ENCODE results near the gene NAA10.

Gene NAA10

GRCh38 chrX:153961292-153961691 lies 26.5 kb upstream of the NAA10 start:
- no peak overlapping the region for H3K27ac Mint-ChIP-seq (ENCODE audit: low read depth)
- no peaks in the 10 kb centered on the region for H3K9me3 Mint-ChIP-seq
- no peaks in the 10 kb centered on the region for H3K27me3 Mint-ChIP-seq
- DNase-seq (ENCODE audit: low spot score in 2 of 2) (no peak), ATAC-seq (replicated peaks; ENCODE audit: extremely low read depth, poor library complexity, severe bottlenecking) (no peak)
- H3K4me3 Mint-ChIP-seq, result no peak overlapping the region
- H3K4me1 Mint-ChIP-seq, result peaks cover 3% of the 10 kb centered on the region
- H3K36me3 Mint-ChIP-seq (ENCODE audit: insufficient read depth), result peaks cover 18% of the 10 kb centered on the region

DNA sequence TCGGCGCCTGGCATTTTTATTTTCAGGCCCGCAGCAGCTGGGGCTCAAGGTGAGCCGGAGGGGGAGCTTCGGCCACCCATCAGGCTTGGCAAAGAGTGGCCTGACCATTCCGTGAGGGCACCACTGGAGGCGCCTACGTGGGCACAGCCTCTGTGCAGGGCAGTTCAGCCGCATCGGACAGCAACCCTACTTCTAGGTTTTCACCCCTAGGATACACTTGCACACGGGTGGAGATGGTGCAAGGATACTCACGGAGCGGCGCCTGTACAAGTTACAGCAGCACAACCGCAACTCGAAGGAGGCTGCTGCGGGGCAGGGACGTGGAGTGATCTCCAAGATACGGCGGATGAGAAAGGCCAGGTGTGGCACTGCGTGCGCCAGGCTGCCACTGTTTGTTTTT lies 25.9 kb upstream of the NAA10 start:
- no peaks in the 10 kb centered on the region for H3K4me1 Mint-ChIP-seq
- no peak for ATAC-seq (replicated peaks; ENCODE audit: extremely low read depth, poor library complexity, severe bottlenecking)
- peaks cover 19% of the 10 kb centered on the region for H3K36me3 Mint-ChIP-seq (ENCODE audit: insufficient read depth)
- H3K27ac Mint-ChIP-seq (ENCODE audit: low read depth), result no peak overlapping the region
- no peaks in the 10 kb centered on the region for H3K27me3 Mint-ChIP-seq
- DNase-seq (ENCODE audit: low spot score in 2 of 2), result no peak
- H3K9me3 Mint-ChIP-seq, result no peaks in the 10 kb centered on the region
- no peak overlapping the region for H3K4me3 Mint-ChIP-seq

- H3K36me3 Mint-ChIP-seq (ENCODE audit: insufficient read depth), result peaks cover 22% of the 10 kb centered on the region
Measured at GRCh38 chrX:153960077-153960476, 25.2 kb upstream of the NAA10 start.

DNA sequence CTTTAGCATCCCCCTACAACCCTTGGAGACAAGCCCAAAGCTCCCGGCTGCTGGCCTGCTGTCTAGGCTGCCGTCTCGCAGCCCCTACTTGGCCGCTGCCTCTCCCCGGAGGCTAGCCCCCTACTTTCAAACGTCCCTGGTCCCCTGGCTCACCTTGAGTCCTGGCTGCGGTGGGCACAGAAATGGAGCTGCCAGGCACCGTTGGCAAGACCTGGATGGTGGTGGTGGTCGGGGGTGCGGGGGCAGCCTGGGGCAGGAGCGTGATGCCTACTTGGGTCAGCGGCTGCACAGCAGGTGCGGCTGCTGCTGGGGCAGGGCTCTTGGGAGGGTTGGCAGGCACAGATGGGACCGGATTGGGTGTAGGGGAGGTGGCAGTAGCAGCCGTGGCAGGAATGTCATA lies 24.8 kb upstream of the NAA10 start:
- DNase-seq (ENCODE audit: low spot score in 2 of 2), result no peak
- Mint-ChIP-seq H3K27me3 (no peaks in the 10 kb centered on the region), H3K9me3 (no peaks in the 10 kb centered on the region), H3K27ac (ENCODE audit: low read depth) (no peak overlapping the region), H3K4me1 (no peaks in the 10 kb centered on the region), H3K4me3 (no peak overlapping the region), H3K36me3 (ENCODE audit: insufficient read depth) (peaks cover 24% of the 10 kb centered on the region)
- ATAC-seq (replicated peaks; ENCODE audit: extremely low read depth, poor library complexity, severe bottlenecking), result no peak

More at GRCh38 chrX:153960077-153960476, 25.2 kb upstream of the NAA10 start:
- no peaks in the 10 kb centered on the region for H3K4me1 Mint-ChIP-seq
- H3K4me3 Mint-ChIP-seq, result no peak overlapping the region
- no peaks in the 10 kb centered on the region for H3K9me3 Mint-ChIP-seq
- no peaks in the 10 kb centered on the region for H3K27me3 Mint-ChIP-seq
- no peak overlapping the region for H3K27ac Mint-ChIP-seq (ENCODE audit: low read depth)
- ATAC-seq (replicated peaks; ENCODE audit: extremely low read depth, poor library complexity, severe bottlenecking) (no peak), DNase-seq (ENCODE audit: low spot score in 2 of 2) (no peak)

- DNase-seq (ENCODE audit: low spot score in 2 of 2) (no peak), ATAC-seq (replicated peaks; ENCODE audit: extremely low read depth, poor library complexity, severe bottlenecking) (no peak)
- no peak overlapping the region for H3K4me3 Mint-ChIP-seq
- no peaks in the 10 kb centered on the region for H3K9me3 Mint-ChIP-seq
- no peak overlapping the region for H3K27ac Mint-ChIP-seq (ENCODE audit: low read depth)
- peaks cover 33% of the 10 kb centered on the region for H3K36me3 Mint-ChIP-seq (ENCODE audit: insufficient read depth)
- no peaks in the 10 kb centered on the region for H3K4me1 Mint-ChIP-seq
- H3K27me3 Mint-ChIP-seq, result no peaks in the 10 kb centered on the region
Measured at GRCh38 chrX:153958605-153959004, 23.8 kb upstream of the NAA10 start.

GRCh38 chrX:153957224-153957623 lies 22.4 kb upstream of the NAA10 start:
- no peak for DNase-seq (ENCODE audit: low spot score in 2 of 2)
- Mint-ChIP-seq H3K4me1 (no peaks in the 10 kb centered on the region), H3K27me3 (no peaks in the 10 kb centered on the region), H3K9me3 (no peaks in the 10 kb centered on the region), H3K27ac (ENCODE audit: low read depth) (peak overlapping the region; percentile 80), H3K36me3 (ENCODE audit: insufficient read depth) (peaks cover 43% of the 10 kb centered on the region), H3K4me3 (no peak overlapping the region)
- no peak for ATAC-seq (replicated peaks; ENCODE audit: extremely low read depth, poor library complexity, severe bottlenecking)

GRCh38 chrX:153956044-153956907 lies 21.4 kb upstream of the NAA10 start:
- Mint-ChIP-seq H3K36me3 (ENCODE audit: insufficient read depth) (peaks cover 42% of the 10 kb centered on the region), H3K4me1 (no peaks in the 10 kb centered on the region), H3K27me3 (no peaks in the 10 kb centered on the region), H3K4me3 (no peak overlapping the region), H3K9me3 (no peaks in the 10 kb centered on the region), H3K27ac (ENCODE audit: low read depth) (no peak overlapping the region)
- ATAC-seq (replicated peaks; ENCODE audit: extremely low read depth, poor library complexity, severe bottlenecking) (no peak), DNase-seq (ENCODE audit: low spot score in 2 of 2) (no peak)

- ATAC-seq (replicated peaks; ENCODE audit: extremely low read depth, poor library complexity, severe bottlenecking) (no peak), DNase-seq (ENCODE audit: low spot score in 2 of 2) (no peak)
- no peaks in the 10 kb centered on the region for H3K27me3 Mint-ChIP-seq
- H3K4me1 Mint-ChIP-seq, result no peaks in the 10 kb centered on the region
- no peak overlapping the region for H3K27ac Mint-ChIP-seq (ENCODE audit: low read depth)
- peaks cover 43% of the 10 kb centered on the region for H3K36me3 Mint-ChIP-seq (ENCODE audit: insufficient read depth)
- no peak overlapping the region for H3K4me3 Mint-ChIP-seq
- no peaks in the 10 kb centered on the region for H3K9me3 Mint-ChIP-seq
Measured at GRCh38 chrX:153955228-153955732, 20.4 kb upstream of the NAA10 start.

GRCh38 chrX:153954558-153955227 lies 19.9 kb upstream of the NAA10 start:
- no peak overlapping the region for H3K4me3 Mint-ChIP-seq
- no peak for ATAC-seq (replicated peaks; ENCODE audit: extremely low read depth, poor library complexity, severe bottlenecking)
- H3K36me3 Mint-ChIP-seq (ENCODE audit: insufficient read depth), result peaks cover 46% of the 10 kb centered on the region
- H3K4me1 Mint-ChIP-seq, result no peaks in the 10 kb centered on the region
- H3K9me3 Mint-ChIP-seq, result no peaks in the 10 kb centered on the region
- no peaks in the 10 kb centered on the region for H3K27me3 Mint-ChIP-seq
- no peak overlapping the region for H3K27ac Mint-ChIP-seq (ENCODE audit: low read depth)
- no peak for DNase-seq (ENCODE audit: low spot score in 2 of 2)

GRCh38 chrX:153953892-153954557 lies 19.2 kb upstream of the NAA10 start:
- H3K27ac Mint-ChIP-seq (ENCODE audit: low read depth), result no peak overlapping the region
- no peaks in the 10 kb centered on the region for H3K27me3 Mint-ChIP-seq
- H3K9me3 Mint-ChIP-seq, result no peaks in the 10 kb centered on the region
- H3K4me1 Mint-ChIP-seq, result no peaks in the 10 kb centered on the region
- no peak for ATAC-seq (replicated peaks; ENCODE audit: extremely low read depth, poor library complexity, severe bottlenecking)
- H3K36me3 Mint-ChIP-seq (ENCODE audit: insufficient read depth), result peaks cover 48% of the 10 kb centered on the region
- no peak overlapping the region for H3K4me3 Mint-ChIP-seq
- no peak for DNase-seq (ENCODE audit: low spot score in 2 of 2)

DNA sequence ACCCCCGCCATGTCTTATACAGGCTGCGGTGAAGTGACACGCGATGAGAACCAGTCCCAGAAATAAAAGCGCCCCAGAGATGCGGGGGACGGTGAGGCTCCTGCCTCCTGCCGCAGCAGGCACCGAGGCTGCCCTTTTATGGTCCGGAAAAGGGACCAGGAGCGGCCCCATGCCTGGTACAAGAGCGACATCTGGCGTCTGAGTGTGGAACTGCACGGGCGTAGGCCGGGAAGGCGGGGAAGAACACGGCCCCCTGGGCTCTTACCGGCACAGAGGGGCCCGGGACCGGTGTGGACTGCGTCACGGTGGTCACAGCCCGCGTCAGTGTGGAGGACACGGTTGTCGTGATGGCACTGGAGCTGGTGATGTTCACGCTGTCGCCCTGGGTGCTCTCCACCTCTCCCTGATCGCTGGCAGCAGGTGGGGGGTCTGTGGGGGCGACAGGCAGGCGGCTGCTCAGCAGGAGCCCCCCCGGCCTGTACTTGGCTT lies 18.5 kb upstream of the NAA10 start:
- Mint-ChIP-seq H3K9me3 (no peaks in the 10 kb centered on the region), H3K36me3 (ENCODE audit: insufficient read depth) (peaks cover 46% of the 10 kb centered on the region), H3K27ac (ENCODE audit: low read depth) (peak overlapping the region; percentile 83), H3K27me3 (no peaks in the 10 kb centered on the region), H3K4me1 (no peaks in the 10 kb centered on the region), H3K4me3 (no peak overlapping the region)
- peak; percentile 72 to 79 for DNase-seq (ENCODE audit: low spot score in 2 of 2)
- ATAC-seq (replicated peaks; ENCODE audit: extremely low read depth, poor library complexity, severe bottlenecking), result peak; percentile 61

DNA sequence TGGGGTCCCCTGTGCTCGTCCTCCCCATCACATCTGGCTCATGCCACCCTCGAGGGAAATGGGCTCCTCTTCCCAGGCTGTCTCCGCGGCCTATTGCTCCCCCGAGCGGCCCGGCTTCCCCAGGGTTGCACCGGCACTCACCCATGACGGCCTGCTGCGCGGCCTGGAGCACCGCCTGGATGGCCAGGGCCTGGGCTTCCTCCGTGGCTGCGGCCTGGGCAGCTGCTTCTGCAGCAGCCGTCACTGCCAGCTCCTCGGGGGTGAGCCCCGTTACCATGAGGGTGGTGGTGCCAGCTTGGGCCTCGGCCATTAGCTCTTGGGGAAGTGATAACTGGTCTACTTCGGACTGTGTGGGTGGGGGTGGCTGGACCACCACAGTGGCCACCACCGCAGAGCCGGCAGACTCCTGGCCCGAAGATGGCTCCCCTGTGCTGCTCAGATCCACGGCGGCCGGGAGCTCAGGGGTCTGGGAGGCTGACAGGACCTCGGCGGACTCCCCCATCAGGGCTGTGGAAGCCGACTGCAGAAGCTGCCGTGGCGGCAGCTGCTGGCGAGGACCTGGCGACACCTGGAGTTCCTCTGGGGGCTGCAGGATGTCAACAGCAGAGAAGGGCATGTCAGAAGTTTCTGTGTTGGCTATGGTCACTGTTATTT lies 17.7 kb upstream of the NAA10 start:
- Mint-ChIP-seq H3K27ac (ENCODE audit: low read depth) (no peak overlapping the region), H3K4me1 (peaks cover 2% of the 10 kb centered on the region), H3K4me3 (no peak overlapping the region), H3K27me3 (no peaks in the 10 kb centered on the region), H3K9me3 (no peaks in the 10 kb centered on the region), H3K36me3 (ENCODE audit: insufficient read depth) (peaks cover 48% of the 10 kb centered on the region)
- DNase-seq (ENCODE audit: low spot score in 2 of 2), result no peak
- ATAC-seq (replicated peaks; ENCODE audit: extremely low read depth, poor library complexity, severe bottlenecking), result no peak

Data from central memory CD8-positive, alpha-beta T cell (primary cell).